Mesenteric fat pad (tissue), 1 donor: ENCODE data around the gene PIN1. TPM values are rescaled to one million over a fixed set of nuclear protein-coding genes. Genes with fewer than 3 reads are reported as not detected.

Source experiments
- DNase-seq: peaks from one replicate; pipeline ENCODE4 v3.0.0-alpha.2; 2020; ENCODE audit warnings: low spot score
- total RNA-seq: library from RNA; stranded (reverse); fragmentation: NEBNext Ultra II Directional; extraction: Animal tissue kit (Norgen Biotek cat#: 25700); gene quantifications from one replicate; pipeline ENCODE4 v1.2.1, GENCODE V29; 2021
- donor health status: DM: yes; HTN: yes; CAD: no.

The PIN1 gene
- total RNA-seq, 1 donor from 2014 or later: 52.0 TPM

- no peak for DNase-seq
Measured at GRCh38 chr19:9854282-9854846, 19.2 kb downstream of the PIN1 start.

- no peak for DNase-seq
Measured at GRCh38 chr19:9856609-9857008, 21.5 kb downstream of the PIN1 start.

- no peak for DNase-seq
Measured at GRCh38 chr19:9857076-9857721, 22.1 kb downstream of the PIN1 start.

- no peak for DNase-seq
Measured at GRCh38 chr19:9857920-9858746, 23.0 kb downstream of the PIN1 start.

GRCh38 chr19:9858766-9859165, 23.6 kb downstream of the PIN1 start:
- no peak for DNase-seq

GRCh38 chr19:9860407-9860806, 25.3 kb downstream of the PIN1 start:
- no peak for DNase-seq

- DNase-seq: no peak
Measured at GRCh38 chr19:9861503-9861902, 26.4 kb downstream of the PIN1 start.

GRCh38 chr19:9862938-9863337, 27.8 kb downstream of the PIN1 start:
- DNase-seq: no peak

- DNase-seq: no peak
Measured at GRCh38 chr19:9863759-9864158, 28.6 kb downstream of the PIN1 start.

- no peak for DNase-seq
Measured at GRCh38 chr19:9865732-9866501, 30.8 kb downstream of the PIN1 start.

GRCh38 chr19:9868983-9869617, 34.0 kb downstream of the PIN1 start:
- DNase-seq: no peak

GRCh38 chr19:9871626-9872338, 36.7 kb downstream of the PIN1 start:
- no peak for DNase-seq

GRCh38 chr19:9872618-9873242, 37.6 kb downstream of the PIN1 start:
- no peak for DNase-seq

GRCh38 chr19:9875031-9875627, 40.0 kb downstream of the PIN1 start:
- DNase-seq: no peak

GRCh38 chr19:9875796-9876195, 40.7 kb downstream of the PIN1 start:
- no peak for DNase-seq

- DNase-seq: no peak
Measured at GRCh38 chr19:9877780-9878510, 42.8 kb downstream of the PIN1 start.

GRCh38 chr19:9878511-9879196, 43.5 kb downstream of the PIN1 start:
- no peak for DNase-seq

GRCh38 chr19:9881720-9882119, 46.6 kb downstream of the PIN1 start:
- DNase-seq: no peak
